ENCODE measurements around the gene HUS1. TPM values are rescaled to one million over a fixed set of nuclear protein-coding genes. Genes with fewer than 3 reads are reported as not detected.
"Not testable (repeated sequence)": the region's sequence is repeated elsewhere in the genome, so short reads cannot be mapped to it uniquely, and the experiment has no call there.

The HUS1 gene
- total RNA-seq, 1 donor from 2014 or later, result 29.4 TPM

DNA sequence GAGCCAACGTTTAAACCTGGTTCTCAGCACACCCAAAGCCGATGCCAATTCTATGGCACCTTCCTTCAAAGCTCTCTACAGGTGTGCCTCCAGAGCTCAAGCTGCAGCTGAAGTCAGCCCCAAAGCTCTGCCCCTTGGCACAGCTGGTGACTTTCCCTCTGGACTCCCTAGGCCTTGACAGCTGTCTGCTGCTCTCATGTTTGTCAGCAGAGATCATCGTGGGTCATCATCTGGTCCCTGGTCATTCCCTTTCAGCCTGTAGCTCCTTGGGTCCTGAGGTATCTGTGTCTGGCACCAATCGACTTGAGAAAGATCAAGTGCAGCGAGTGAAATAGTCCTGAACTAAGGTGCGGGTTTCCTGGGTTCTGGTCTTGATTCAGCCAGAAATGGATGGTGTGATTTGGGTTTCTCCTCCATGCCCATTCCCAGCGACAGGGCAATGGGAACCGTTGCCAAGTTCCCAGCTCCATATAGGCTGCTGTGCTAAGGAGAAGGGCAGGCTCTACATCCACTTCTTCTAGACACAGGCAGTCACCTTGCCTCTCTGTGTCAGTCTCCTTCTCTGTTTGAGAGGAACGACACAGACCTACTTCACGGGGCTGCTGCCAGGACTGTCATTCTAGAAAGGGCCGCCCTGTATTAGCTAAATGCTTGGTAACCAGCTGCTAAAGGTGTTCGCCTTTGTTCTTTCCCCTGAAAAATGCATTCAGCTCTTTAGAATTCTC lies 34.7 kb downstream of the HUS1 start:
- no peak for DNase-seq (ENCODE audit: low read depth)

DNA sequence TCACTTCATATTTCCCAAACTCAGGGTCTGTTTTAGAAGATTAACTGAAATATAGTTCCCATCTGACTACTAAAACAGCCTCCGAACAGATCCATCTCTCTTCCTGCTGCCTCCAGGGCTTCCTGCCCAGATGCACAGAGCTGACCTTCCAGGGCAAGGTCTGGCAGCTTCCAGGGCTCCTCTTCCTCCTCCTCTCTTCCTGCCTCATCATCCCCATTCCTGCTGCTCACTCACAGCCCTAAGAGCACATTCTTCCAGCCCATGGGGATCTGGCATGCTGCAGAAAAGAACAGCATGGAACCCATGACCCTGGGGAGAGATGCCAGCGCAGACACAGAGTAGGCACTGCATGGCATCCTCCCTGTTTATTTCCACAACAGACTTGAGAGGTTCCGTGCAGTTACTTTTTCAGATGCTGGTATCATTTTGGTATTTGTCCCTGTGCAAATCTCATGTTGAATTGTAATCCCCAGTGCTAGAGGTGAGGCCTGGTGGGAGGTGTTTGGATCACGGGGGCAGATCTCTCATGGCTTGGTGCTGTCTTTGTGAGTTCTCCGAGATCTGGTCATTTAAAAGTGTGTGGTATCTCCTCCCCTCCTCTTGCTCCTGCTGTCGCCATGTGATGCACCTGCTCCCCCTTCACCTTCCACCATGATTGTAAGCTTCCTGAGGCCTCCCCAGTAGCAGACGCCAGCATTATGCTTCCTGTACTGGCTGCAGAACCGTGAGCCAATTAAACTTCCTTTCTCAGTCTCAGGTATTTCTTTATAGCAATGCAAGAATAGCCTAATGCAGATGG lies 35.5 kb downstream of the HUS1 start:
- no peak for DNase-seq (ENCODE audit: low read depth)

DNA sequence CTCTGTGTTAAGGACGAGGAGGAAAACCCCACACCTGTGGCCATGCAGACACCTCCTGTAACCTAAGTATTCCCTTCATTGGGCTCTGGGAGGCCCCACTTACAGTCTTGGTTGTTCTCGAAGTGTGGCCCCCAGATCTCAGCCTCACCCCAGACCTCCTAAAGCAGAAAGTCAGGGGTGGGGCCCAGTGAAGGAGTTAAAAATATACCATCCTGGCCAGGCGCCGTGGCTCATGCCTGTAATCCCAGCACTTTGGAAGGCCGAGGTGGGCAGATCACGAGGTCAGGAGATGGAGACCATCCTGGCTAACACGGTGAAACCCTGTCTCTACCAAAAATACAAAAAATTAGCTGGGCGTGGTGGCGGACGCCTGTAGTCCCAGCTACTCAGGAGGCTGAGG lies 36.8 kb downstream of the HUS1 start:
- not testable (repeated sequence) for DNase-seq (ENCODE audit: low read depth)

DNA sequence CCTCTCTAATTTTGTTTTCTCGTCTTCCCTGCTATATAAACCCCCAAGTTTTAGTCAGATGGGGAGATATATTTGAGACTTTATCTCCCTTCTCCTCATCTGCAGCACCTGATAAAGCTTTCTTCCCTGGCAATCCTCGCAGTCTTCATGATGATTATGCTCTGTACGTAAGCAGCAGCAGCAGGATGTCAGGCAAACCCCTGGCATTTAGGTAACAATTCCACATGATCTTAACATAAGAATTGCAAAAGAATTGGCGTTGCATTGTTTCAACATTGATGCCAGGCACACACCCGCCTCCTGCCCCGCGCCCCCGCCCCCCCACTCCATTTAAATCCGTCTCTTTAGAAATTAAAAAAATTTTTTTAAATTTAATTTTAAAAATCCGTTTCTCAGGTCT lies 37.3 kb downstream of the HUS1 start:
- no peak for DNase-seq (ENCODE audit: low read depth)

DNA sequence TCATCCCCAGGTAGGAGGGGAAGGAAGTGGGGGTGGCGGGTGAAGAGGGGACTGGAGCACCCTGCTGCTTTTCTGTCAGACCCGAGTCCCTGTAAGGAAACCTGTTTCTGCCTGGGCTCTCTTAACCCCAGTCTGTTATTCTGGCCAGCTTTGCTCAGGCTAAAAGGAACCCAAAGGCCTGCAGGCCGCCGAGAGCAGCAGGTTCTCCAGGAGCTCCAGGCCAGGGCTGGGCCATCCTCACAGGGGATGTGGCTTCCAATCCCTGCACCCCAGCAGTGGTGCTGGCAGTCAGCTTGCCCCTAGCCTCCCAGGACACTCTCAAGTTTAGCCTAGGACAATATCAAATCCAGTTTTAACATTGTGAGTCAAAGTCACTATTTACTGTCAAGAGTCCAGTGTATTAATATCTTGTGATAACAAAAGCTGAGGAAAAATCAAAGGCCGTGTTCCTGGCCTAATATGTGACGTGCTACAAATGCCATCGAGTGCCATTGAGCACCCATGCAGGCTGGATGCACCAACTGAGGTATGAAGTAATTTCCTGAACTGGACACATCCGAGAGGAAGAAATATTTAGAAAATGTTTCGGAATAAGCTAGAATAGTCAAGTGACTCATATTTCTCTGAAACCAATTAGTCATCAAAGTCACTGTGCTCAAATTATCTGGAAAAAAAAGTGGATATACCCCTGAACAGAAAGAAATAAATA lies 38.1 kb downstream of the HUS1 start:
- peak; percentile 79 for DNase-seq (ENCODE audit: low read depth)

DNA sequence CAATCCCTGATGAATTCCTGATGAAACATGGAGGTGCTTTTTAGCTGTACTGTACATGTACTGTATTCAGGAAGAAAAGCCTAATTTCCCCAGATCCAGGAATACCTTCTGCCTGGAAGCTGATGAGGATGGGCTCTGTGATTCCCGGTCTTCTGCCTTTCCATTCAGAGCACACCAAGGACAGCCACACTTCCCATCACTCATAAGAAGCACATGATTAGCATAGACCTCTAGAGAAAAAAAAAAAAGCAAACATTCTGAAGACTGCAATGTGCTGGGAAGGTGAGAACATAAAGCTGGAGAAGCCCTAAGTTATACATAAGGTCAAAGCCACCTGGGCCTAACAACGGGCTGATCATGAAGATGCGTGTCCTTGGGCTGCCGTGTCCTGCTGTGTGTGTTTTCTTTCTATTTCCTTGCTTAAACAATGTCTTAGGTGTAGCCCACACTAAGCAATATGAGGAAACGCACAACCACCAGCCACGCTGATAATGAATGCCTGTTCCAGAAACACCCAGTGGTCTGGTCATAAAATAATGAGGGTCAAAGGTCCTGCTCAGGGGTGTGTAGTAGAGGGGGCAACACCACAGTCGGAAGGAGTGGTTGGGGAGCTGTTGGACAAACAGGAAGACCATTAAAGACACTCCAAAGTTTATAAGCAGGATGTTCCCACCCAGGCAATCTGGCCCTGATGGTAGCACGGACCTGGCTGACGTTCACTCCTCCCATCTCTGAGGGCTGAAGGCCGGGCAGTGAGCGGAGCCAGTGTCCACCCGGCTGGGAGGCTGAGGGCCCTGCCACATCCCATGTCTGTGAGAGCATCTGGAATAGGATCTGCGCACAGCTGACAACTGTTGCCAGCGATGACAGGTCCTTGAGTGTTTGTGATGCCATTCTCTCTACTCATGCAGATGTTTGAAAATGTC lies 39.1 kb downstream of the HUS1 start:
- no peak for DNase-seq (ENCODE audit: low read depth)

DNA sequence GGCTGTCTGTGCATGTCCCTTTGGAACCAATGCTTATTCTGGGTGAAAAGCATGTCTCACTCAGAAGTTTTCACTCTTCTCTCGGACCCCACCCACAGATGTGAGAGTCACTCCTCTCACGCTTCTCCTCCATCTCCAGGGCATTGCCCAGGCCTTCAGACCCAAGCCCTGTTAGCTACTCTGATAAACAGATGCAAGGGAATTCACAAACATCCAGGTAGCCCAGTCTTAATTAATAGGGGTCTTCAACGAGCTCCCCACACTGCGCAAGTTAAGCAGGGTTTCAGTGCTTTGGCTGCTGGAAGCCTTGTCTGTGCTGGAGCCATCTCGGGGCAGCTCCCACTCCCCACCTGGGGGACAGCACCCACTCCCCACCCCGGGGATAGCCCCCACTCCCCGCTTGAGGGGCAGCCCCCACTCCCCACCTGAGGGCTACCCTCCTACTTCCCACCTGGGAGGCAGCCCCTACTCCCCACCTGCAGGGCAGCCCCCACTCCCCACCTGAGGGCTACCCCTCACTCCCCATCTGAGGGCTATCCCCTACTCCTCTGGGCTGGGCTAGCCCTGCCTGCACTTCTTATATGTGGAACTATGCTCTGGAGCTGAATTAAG lies 39.9 kb downstream of the HUS1 start:
- DNase-seq (ENCODE audit: low read depth), result no peak

DNA sequence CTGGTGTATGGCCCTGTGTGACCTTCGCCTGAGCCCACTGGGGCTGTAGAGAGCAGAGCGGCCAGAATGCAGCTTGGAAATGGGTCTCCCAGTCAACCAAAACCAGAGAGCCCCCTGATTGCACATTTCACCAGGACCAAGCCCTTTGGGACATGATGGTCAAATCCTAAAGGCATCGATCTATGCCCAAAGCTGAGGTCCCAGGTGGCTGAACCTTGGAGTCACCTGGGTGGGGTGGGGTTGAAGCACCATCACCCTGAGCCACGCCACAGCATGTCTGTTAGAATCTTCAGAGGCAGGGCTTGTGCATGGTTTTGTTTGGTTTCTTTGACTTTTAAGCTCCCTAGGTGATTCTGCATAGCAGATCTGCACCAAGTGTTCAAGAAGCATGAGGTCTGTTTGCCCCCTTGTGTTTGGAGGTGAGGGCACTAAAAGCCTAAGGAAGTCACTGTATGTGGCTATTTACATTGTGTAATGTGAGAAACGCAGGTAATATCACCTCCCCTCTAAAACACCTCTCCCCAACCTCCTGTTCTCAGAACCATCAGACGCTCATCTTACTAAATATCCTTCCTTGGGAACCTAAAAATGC lies 40.7 kb downstream of the HUS1 start:
- DNase-seq (ENCODE audit: low read depth), result no peak

DNA sequence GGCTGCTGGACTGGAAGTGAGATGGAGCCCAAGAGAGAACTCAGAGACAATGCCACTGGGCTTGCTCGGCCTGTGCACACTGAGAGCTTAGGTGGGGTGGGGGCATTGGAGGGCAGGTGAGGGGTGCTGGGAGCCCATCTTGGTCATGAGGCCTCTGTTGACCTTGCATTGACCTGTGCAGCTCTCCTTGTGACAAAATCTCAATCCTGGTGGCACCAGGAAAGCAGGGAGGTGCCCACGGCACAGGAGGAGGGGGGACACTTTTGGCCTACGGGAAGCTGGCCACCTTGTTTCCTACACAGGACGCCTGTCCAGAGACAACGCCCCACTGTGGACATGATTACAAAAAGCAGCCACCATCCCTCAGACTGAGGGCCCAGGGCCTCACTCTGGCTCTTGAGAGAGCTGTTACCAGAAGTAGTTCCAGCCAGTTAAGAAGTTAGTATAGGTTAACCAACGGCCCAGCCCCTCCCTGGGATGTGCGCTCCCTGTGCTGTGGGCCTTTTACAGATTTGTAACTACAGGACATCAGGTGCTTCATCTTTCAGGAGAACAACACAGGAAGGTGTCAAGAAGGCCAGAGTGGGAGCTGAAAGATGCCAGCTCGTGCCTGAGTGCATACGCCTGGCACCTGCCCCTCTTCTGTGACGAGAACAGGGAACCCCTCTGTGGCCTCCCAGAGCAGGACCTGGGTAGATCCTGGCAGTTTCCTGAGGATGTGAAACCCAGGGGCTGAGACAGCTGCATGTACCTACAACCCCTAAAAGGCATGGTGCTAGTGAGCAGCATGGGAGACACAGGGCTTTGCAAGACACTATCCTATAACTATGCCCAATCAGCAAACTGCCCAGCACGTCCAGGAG lies 41.5 kb downstream of the HUS1 start:
- no peak for DNase-seq (ENCODE audit: low read depth)

DNA sequence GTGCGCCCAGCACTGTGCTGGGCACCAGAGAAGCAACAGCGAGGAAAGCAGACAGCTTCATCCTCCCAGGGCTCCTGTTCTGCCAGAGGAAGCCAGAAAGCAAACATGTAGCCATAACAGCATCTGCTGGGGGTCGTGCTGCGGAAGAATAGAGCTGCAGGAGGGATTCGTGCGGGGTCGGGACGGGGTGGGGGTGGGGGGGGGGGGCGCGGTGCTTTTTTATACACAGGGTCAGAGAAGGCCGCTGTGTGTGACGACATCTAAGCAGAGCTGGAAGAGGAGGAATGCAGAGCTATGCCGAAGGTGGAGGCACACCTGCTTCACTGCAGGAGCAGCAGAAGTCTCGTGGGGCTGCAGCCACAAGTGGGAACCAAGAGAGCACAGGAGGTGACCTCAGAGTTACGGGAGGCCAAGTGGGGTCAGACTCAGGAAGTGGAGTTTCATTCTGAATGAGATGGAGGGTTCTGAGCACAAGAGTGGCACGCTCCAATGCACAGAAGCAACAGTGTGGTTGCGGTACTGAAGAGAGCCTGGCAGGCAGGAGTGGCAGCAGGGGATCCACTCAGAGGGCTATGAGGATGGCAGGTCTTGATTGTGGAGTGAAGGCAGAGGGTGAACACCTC lies 42.2 kb downstream of the HUS1 start:
- DNase-seq (ENCODE audit: low read depth), result peak; percentile 39

DNA sequence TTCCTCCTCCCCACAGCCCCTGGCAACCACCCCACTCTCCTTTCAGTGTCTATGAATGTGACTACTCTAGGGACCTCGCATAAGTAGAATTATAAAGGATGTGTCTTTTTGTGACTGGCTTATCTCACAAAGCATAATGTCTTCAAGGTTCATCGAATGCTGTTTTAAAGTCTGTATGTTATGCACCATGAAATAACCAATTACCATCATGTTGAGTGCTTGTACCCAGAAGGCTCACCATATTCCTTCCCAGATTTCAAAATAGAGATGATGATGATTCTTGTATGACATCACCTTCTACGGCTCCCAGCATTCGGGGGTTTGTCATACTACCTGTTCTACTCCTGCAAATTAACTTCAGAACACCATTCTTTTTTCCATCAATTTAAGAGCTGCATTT lies 43.1 kb downstream of the HUS1 start:
- no peak for DNase-seq (ENCODE audit: low read depth)

DNA sequence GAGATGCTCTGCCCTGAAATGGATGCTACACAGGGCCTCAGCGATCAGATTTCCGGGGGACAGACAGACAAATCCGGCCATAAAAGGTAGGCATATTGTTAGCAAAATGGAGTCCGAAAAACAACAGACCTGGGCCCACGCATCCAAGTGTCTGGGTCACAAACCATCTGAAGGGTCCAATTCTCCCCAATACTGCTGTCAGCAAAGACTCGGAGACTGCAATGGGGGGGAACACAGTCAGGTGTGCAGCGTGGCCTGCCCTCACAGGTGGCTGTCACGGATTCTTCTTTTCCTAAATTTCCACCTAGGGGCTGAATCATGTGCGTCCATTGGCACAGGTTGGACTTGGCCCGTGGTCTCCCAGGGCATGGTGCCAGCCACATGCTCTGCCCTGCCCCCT lies 44.1 kb downstream of the HUS1 start:
- DNase-seq (ENCODE audit: low read depth), result no peak

DNA sequence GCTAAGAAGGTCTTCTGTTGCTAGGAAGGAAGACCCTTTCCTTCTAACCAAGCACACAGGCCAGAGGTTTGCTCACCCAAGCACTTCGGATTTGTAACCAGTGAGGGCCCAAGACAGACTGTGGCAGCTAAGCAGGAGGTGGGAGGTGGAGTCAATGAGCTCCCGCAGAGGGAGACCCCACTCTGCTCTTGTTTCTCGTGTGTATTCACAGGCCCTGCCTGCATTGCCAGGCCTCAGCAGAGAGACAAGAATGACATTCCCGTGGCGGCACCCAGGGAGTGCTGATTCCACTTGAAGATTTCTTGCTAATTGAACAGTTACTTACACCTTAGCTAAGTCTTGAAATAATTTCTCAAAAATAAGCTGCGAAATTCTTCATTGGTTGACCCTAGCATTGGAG lies 44.6 kb downstream of the HUS1 start:
- no peak for DNase-seq (ENCODE audit: low read depth)

DNA sequence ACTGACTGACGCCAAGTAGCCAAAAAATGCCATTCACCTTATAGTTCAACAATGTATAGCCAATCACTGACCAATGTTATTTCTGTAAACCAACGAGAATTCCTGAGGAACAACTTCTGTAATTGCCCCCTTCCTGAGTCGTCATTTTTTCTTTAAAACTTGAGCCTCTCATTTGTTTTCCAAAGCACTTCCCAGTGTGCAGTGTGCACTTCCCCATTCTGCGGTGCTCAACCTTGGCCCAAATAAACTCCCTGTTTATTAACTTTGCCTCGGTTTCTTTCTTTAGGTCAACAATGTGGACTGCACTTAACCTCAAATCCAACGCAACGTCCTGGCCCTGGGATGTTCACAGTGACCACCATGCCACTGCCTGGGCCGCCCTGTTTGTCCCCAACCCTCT lies 46.2 kb downstream of the HUS1 start:
- DNase-seq (ENCODE audit: low read depth), result no peak

DNA sequence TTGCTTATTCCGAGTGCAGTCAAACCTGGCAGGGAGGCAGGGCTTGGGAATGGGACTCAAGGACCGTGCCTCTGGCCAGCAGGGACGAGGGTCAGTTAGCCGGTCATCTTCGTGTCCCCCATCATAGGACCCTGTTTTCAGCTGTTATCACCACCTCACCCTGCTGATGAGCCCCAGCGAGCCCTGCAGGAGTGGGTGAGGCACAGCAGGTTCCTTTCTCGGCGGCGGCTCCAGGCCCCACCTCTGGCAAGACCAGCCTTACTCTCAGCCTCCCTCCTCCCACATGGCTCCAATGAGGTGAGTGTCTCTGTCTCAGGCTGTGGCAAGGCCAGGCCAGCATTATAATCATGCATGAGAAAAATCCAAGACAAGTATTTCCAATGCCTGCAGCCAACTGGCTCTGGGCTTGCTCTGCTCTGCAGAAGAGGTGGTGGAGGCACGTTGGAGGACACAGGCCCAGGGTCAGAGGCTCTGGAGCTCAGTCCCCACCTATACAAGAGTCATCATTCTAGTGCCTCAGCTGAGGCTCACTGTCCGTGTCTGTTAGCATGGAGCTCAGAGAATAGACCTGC lies 46.9 kb downstream of the HUS1 start:
- no peak for DNase-seq (ENCODE audit: low read depth)

DNA sequence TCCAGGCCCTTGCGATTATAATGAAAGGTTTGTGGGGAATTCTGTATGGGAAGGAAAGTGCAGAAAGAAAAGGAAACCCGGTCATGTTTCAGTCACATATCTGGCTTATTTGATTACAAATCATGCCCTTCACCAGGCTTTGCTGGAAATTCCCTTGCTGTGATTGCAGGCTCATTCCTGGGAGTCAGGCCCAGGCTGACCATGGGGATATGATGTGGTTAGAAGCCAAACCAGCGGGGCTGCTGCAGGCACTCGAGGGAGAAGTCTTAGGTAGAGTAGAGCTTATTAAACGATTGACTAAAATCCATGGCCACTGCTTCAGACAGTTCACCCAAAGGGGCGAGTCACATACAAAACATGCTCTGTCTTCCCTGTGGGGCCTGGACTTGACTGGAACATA lies 47.4 kb downstream of the HUS1 start:
- DNase-seq (ENCODE audit: low read depth), result peak; percentile 58

DNA sequence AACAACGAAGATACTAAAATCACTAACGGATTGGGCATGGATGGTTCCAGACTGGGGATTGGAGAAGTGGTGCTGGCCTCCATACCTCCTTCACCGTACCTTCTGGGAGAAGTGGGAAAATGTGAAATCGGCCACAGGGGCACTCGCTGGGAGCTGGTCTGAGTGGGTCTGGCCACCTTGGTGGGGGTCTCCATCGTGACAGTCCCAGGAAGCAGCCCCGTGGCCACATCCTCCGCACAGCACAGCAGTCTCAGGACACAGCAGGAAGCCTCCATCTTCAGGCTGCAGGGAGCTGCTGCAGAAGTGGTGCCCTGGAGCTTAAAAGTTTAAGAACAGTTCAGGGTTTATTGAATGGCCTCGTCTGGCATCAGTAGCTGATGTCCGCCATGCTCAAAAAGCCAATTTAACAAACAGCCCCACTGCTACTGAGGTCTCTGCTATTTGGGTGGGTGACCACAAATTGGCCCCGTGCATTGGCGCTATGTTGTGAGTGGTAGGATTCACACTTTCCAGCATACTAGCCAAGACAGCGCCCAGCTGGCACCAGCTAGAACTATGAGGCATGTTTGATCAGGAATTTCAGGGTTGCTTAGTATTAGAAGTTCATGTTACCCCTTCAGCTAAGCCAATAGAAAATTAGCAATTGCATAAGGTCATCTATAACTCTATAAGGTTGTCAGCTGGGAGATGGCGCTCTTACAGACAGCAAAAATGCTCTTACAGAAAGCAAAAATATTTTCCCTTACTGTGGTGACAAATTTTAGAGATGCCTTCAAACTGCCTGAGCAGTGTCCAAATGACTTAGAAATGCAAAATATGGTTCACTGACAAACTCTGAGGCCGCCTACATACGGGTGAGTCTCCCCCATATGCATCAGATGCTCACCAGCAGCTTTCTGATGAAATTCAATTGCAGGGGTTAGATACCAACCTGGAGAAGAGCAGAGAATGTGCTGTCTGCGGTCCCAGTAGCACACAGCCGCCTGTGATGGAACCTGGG lies 48.1 kb downstream of the HUS1 start:
- DNase-seq (ENCODE audit: low read depth), result no peak

DNA sequence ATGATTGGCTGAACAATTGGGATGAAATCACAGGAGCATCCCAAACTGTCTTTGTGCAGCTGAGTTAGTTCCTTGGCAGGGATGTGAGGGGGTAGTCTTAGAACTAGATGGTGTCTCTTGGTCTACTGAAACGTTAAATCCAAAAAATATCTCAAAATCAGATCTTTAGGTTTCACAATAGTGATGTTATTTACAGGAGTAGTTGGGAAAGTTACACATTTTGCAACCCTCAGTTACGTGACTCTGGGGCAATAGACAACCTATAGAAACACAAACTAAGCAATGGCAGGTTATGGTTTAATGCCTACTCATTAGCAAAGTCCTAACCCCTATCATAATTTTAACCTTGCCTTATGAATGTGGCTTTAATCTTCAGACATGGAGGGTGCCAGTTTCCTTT lies 55.1 kb downstream of the HUS1 start:
- DNase-seq (ENCODE audit: low read depth), result no peak

All from renal cortical epithelial cell (primary cell).